ENCODE measurements around the gene NEXN.

DNA sequence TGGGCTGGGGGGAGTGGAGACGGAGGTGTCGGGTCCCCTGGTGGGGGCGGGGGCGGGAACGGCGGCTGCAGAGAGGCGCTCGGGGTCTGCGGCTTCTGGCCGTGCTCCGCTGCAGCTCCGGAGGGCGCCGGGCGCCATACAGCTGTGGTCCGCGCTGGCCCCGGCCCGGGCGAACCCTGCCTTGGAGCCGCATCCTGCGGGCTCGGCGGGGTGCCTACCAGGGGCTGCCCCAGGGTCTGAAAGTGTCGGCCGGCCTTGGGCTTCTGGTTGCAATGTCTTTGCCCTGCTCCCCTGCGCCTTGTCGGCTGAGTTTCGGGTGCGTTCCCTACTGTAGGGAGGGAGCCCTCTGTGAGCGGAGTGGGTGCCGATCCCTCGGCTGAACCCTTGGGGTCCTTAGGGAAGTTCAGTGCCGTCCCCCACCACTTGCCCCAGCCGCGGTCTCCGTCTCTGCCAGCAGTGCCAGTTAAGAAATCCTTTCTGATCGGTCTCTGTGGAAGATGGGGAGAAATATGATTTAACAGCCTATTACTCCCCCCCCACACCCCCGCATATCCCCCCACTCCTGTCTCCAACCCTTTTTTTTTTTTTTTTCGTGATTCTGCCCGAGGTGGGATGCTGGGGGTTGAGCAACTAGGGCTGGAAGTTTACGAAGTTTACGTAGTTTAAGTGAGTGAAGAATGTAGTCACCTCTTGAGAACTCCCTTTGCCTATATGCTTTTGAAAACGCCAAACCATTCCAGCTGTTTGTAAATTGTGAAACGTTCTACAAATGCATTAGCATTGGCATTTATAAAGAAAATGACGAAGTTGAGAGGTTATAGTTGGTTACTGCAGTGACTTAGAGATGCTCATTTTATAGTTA, 588 bp downstream of the NEXN start:
- TF ChIP-seq, protein P1, sequence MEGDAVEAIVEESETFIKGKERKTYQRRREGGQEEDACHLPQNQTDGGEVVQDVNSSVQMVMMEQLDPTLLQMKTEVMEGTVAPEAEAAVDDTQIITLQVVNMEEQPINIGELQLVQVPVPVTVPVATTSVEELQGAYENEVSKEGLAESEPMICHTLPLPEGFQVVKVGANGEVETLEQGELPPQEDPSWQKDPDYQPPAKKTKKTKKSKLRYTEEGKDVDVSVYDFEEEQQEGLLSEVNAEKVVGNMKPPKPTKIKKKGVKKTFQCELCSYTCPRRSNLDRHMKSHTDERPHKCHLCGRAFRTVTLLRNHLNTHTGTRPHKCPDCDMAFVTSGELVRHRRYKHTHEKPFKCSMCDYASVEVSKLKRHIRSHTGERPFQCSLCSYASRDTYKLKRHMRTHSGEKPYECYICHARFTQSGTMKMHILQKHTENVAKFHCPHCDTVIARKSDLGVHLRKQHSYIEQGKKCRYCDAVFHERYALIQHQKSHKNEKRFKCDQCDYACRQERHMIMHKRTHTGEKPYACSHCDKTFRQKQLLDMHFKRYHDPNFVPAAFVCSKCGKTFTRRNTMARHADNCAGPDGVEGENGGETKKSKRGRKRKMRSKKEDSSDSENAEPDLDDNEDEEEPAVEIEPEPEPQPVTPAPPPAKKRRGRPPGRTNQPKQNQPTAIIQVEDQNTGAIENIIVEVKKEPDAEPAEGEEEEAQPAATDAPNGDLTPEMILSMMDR (IDR thresholded peaks at IDR 0.05; ENCODE audit: low read depth, low read length) = no peak
- TF ChIP-seq EZH2phosphoT487 (IDR thresholded peaks at IDR 0.05; ENCODE audit: low read depth) = no peak
